GM18517 (cell line): ENCODE results near the gene DLG5.

Experiments used
- ATAC-seq: cut with Tn5 transposase; IDR thresholded peaks from one replicate; pipeline ENCODE4 v1.9.1; 2021; ENCODE audit warnings: mild to moderate bottlenecking, moderate library complexity; ENCODE audit not compliant: unreplicated experiment

The DLG5 gene

DNA sequence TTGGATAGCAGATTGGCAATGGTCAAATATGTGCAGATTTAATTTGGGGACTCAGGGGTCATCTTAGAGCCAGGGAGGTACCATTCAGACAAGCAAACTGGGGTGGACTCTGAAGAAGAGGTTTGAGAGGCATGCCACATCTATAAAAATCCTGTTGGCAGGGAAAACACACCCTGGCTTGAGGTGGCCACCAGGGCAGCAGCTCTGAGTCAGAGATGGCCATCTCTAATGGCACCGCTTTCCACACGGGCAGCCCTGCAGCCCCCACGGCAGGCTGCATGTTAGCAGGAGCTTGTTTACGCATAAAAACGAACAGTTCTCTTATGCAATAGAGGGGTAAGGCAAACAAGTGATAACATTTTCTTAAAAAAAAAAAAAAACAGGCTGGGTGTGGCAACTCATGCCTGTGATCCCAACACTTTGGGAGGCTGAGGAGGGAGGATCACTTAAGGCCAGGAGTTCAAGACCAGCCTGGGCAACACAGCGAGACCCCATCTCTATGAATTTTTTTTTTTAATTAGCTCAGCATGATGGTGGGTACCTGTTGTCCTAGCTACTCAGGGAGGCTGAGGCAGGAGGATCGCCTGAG is 14.9 kb downstream of the DLG5 start:
- ATAC-seq = no peak

- no peak for ATAC-seq
These were observed 15.9 kb downstream of the DLG5 start for GRCh38 chr10:77910524-77911145.

- no peak for ATAC-seq
These were observed 16.7 kb downstream of the DLG5 start for GRCh38 chr10:77909749-77910375.

DNA sequence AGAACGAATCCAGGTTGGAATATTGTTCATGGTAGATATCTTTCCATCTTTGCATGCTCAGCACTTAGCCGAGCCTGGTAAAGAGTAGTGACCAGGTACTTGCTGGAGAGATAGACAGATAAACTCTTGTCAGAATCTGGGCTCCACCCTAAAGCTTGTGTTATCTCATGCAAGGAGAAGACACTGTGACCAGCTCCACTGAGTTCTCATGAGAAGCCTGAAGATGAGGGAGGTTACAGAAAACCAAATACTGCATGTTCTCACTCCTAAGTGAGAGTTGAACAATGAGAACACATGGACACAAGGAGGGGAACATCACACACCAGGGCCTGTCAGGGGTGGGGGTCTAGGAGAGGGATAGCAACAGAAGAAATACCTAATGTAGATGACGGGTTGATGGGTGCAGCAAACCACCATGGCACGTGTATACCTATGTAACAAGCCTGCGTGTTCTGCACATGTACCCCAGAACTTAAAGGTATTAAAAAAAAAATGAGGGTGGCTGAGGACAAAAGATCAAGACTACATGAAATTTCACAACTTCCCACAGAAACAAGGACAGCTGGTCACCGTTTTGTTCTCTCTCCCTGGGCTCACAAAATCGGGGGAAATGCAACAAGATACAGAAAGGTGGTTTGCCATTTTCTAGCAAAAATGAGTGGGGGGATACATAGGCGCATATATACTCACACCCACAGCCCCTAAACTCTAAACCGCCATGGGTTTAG is 17.4 kb downstream of the DLG5 start:
- no peak for ATAC-seq

DNA sequence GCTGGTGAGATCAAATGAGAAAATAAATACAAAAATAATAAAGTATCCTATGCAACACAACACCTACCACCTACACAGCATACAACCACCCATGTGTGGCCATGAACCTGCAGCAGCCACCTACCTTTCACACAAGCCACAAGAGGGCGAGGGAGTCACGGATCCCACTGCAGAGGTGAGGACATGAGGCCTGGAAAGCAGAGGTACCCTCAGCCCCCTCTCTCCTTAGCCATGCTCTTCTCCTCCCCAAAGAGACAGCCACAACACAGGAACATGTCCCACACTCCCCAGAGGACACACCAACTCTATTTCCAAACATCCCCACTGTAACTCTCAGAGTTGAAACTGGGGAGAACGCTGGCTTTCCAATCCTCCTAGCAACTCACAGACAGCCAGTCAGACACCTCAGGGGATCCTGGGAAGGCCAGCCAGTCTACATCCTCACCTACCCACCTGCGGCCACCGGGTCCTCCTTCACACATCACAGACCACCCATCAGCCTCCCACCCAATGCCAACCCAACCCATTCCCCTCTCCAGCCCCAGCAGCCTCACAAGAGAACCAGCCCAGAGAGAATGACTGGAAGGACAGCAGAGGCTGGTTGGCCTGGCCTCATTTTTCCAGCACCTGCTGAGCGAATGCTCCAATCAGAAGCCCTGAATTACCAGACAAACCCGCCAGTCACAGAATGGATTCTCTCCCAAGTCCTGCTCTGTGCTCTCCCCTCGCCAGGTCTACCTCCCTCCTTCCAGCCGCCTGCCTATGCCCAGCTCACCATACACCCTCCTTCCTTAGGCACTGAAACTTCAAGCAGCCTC is 18.4 kb downstream of the DLG5 start:
- no peak for ATAC-seq

- no peak for ATAC-seq
These were observed 19.1 kb downstream of the DLG5 start for GRCh38 chr10:77907462-77907861.

GRCh38 chr10:77906951-77907421 is 19.6 kb downstream of the DLG5 start:
- no peak for ATAC-seq

DNA sequence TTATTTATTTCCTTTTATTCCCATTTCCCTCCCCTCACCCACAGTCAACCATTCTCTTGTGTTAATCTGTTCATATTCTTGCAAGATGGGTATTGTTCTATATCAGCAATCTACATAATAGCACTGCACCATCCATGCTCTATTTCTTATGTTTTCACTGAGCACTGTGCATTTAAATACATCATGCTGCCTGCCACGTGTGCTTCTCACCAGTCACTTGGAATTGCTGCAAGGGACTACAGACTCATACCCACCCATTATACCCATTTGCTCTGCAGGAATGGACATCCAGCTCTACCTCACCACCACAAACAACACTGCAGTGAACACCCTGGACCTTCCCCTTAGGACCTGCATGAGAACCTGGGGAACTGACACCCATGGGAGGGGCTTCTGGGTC is 20.8 kb downstream of the DLG5 start:
- ATAC-seq = no peak

GRCh38 chr10:77905086-77905748 is 21.3 kb downstream of the DLG5 start:
- ATAC-seq = no peak

DNA sequence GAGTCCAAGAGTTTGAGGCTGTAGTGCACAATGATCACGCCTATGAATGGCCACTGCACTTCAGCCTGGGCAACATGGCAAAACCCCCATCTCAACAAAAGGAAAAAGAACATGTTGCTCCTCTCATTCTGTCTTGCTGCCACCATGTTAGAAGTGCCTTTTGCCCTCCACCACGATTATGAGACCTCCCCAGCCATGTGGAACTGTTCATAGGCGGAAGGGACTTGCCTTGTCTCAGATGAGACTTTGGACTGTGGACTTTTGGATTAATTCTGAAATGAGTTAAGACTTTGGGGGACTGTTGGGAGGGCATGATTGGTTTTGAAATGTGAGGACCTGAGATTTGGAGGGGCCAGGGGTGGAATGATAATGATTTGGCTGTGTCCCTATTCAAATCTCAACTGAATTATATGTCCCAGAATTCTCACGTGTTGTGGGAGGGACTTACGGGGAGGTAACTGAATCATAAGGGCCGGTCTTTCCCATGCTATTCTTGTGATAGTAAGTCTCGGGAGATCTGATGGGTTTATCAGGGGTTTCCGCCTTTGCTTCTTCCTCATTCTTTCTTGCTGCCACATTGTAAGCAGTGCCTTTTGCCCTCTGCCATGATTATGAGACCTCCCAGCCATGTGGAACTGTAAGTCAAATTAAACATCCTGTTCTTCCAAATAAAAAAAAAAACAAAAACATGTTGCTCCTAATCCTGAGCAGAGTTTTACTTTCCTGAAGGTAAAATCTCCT is 22.3 kb downstream of the DLG5 start:
- no peak for ATAC-seq

GRCh38 chr10:77902159-77902558 is 24.4 kb downstream of the DLG5 start:
- ATAC-seq = no peak

- no peak for ATAC-seq
These were observed 24.8 kb downstream of the DLG5 start for GRCh38 chr10:77901743-77902142.

- no peak for ATAC-seq
These were observed 26.9 kb downstream of the DLG5 start for GRCh38 chr10:77899690-77900089.

DNA sequence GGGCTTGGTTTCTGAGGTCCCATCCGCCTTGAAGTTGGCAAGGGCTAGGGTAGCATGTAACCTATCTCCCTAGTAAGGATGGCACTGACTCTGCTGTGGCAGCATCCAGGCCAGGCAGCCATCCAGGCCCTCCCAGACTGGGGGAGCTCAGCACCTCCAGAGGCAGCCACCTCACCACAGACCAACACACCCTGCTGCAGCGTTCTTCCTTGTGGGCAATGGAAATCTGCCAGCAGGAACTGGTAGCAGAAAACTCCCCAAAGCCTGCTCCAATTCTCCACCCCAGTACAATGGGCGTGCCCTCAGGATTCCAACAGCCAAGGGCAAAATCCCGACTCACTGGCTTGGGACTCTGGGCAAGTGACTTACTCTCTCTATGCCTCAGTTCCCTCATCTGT is 27.5 kb downstream of the DLG5 start:
- ATAC-seq = no peak

- no peak for ATAC-seq
These were observed 28.1 kb downstream of the DLG5 start for GRCh38 chr10:77898323-77899079.

GRCh38 chr10:77896058-77896457 is 30.5 kb downstream of the DLG5 start:
- no peak for ATAC-seq

- no peak for ATAC-seq
These were observed 32.5 kb downstream of the DLG5 start for GRCh38 chr10:77894058-77894457.

- ATAC-seq = no peak
These were observed 33.2 kb downstream of the DLG5 start for GRCh38 chr10:77893386-77893785.

DNA sequence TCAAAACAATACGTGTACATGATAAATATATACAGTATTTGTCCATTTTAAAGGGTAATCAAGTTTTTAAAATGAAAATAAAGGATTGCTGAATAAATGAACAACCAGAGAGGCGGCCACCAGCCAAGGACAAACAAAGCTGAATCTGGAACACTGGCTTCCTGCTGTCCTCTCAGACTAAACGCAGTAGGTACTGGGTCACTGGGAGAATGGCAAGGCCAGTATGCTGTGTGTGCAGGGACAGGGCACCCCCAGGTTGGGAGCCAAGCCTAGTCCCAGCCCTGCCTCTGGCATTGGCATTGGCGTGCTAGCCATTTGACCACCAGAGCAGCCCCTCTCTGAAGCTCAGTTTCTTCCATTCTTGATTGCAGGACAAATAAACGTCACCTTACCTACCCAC is 33.8 kb downstream of the DLG5 start:
- no peak for ATAC-seq
